Activated CD8-positive, alpha-beta memory T cell treated with anti-CD3 and anti-CD28 coated beads, Interleukin-2, amount 50 U/mL, for 1 hour (primary cell): ENCODE data around the gene PRR16.

ENCODE experiments used
- DNase-seq: peaks from one replicate; pipeline ENCODE4 v3.0.0-alpha.2; 2020; ENCODE audit errors: extremely low read depth

Gene PRR16

DNA sequence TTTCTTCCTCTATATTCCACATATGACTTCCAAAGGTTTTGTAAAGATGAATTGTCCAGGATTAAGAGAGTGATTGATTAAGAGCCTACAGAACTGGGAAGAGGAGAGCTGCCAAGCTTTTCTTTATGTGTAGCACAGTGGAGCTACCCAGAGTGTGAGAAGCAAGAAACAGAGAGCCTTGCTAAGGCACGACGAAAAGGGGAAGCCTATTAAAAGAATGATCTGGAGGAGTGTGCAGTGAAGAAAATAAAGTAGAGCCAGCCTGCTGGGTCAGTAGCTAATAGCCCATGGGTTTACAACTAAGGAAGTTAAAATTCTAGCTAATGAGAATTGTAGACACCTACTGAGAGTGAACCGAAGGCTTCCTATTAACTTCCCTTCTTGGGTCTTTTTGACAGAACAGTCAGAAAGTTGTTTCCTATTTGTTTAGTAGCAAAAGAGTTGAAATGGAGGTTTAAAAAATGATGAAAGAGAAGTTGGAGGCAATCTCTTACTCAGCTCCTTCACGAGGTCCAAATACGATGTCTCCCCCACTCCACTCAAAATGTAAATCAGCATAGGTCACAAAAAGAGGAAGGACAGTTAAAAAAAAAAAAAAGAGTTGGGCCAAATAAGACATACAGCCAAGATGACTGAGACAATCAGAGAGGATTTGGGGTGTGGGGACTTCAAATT, 957 bp upstream of the PRR16 start:
- DNase-seq, result no peak

DNA sequence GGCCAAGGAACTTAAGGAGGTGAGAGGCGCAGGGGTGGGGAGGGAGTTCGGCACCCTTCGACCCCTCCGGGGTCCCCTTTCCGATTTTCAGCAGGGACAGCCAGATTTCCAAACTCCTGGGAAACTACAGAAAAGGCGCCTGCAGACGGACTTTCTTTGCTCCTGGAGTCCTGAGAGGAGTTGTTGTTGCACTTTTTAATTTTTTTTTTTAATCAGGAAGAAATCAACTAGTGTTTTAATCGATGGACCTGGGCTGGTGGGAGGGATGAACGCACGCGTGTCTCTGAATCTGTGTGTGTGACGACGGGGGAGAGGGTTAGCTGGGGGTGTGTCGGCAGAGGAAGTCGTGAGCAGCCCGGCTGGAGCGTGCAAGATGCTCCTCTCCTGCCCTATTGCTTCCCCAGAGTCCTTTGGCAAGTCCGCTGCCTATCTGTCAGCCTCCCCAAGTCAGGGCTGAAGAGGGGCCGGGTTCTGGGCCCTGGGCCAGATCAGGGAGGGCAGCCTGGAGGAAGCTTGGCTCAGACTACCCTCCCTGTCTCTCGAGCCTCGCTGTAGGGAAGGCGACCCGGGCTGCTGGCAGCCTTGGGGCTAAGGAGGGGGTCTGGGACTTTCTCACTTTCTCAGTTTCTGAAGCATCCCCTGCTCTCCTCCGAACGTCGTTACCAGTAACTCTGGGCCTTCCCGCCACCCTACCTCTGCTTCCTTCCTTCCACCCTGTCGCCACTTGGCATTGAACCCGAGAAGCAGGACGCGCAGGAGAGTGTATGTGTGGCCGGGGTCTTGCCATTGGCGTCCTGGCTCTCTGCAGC, 731 bp downstream of the PRR16 start:
- no peak for DNase-seq

GRCh38 chr5:120465436-120465961, 1.4 kb downstream of the PRR16 start:
- DNase-seq, result no peak

DNA sequence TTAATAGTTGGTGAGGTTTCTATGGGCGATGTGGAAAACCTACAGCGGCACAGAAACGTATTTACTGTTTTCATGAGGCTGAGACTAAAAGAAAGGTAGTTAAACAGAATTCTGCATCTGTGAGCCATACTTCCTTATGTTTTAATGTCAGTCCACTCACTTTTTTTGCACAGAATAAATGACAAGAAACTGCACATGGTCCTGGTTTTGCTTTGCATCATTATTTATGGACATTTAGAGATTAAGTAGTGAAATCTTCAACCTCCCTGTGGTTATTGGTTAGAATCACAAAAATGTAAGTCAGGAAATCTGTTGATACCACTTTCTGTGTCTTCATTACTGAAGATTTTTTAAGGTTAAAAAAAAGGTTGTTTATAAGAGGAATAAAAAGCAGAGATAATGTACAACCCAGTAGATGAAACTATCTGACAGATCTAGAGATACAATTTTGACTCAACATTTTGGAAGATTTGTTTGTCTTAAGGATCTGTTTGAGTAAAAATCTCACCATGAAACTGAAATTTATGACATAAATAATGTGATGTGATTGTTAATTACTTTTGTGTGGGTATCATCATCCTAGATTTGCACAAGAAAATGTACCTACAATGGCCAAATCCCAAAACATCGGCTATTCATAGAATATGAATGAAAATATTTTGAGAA, 2.4 kb downstream of the PRR16 start:
- DNase-seq, result no peak

DNA sequence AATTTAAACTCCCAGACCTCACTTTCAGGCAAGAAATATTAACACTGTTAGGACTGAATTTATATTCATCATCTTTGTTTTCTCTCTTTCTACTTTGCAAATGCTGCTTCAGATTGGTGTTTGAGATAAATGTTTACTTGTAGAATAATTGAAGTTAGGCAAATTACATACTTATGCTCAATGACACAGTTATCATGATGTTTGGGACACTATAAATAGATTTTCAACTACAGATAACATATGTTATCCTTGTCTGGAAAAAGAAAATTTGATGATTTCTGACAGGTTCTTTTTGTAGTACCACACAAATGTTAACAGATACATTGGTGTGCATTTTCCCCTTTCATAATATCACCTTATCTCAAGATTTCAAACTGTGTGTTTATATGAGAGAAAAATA, 7.9 kb downstream of the PRR16 start:
- DNase-seq, result no peak

DNA sequence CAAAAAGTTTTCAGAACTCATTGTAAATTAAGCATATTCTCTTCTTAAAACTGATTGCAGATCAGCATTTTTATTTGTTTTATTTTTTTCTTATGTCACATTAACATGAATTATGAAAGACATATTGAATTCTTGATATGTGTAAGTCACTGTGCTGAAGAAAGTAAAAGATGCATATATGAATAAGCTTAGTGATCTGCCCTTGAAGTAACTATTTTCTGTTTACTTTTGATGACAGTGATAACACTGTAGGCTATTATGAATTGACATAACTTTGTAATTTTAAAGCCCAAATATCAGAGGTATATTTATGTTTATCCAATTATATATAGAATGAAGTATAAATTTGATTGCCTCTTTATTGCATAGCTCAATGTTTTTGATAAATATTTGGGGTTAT, 8.8 kb downstream of the PRR16 start:
- DNase-seq, result no peak

DNA sequence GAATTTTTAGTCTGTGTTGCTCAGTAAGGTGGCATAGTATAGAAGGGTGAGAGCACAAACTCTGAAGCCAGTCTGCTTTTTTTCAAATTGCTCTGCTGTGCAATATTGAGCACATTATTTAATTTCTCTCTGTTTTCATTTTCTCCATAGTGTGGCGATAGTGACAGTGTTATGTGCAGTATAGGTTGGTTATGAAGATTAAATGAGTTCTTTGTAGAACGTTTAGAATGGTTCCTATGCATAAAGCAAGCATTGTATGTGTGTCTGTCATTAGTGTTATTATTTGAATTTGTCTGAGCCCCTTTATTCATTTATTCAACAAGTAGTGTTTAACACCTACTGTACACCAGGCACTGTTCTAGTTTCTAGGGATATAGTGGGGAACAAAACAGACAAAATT, 9.2 kb downstream of the PRR16 start:
- DNase-seq, result no peak

- DNase-seq, result no peak
Measured at GRCh38 chr5:120476063-120476462, 12.0 kb downstream of the PRR16 start.

GRCh38 chr5:120479066-120479465, 15.0 kb downstream of the PRR16 start:
- DNase-seq, result no peak

DNA sequence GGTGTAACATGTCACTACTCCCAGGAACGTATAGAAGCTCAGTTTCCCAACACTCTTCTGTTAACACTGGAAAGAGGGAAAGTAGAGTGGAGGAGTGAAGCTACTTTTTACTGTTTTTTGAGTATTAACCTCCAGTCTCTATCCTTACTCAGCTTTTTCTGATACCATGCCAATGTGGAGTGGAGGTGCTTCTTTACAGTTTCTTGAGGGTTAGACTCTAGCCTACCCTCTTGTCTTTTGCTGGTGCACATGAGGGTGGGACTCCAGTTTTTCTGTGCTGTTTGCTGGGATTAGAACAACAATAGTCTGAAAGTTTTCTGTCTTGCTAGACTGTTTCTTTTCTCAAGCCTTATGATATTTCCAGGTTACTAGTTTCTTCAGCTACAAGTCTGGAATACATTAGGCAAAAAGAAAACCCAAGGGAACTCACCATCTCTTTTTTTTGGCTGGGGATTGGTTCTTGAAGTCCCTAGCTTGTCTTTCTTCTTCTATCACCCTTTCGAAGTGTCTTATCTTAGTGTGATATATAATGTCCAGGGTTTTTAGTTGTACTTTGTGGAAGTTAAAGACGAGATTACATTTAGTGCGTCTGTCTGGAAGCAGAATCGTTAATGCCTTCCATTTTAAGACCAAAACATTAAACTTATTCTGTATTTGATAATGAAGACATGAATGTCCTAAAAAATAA, 35.9 kb downstream of the PRR16 start:
- no peak for DNase-seq

DNA sequence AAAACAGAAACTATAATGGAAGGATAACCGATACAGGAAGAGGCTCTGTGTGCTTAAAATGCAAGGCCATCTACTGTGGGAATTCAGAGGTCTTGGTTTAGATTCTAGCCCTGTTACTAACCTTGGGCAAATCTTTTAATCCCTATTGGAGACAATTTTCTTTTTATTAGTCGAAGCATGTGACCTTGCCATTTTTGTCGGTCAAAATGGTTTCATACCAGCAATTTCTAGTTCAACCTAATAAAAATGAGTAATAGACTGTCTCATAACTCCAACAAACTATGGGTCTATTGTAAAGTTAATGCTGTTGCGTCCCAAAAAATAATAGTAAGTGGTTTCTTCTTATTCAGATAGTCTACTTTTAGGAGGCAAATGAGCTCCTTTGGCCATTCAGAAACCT, 38.4 kb downstream of the PRR16 start:
- no peak for DNase-seq

DNA sequence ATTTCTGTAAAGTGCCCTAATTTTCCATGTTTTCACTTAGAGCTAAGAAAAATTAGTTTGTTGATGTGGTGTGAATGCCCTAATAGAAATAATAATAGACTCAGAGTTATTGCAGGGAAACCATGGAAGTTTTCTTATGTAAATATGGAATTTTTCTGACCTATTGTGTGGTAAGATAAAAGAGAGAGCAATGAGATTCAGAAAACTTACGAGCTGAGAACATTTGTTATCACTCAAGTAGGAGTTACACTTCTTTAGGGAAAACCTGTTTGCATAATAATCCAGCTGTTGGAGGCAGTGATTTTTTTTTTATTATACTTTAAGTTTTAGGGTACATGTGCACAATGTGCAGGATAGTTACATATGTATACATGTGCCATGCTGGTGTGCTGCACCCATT, 39.2 kb downstream of the PRR16 start:
- DNase-seq, result no peak

GRCh38 chr5:120504057-120504456, 40.0 kb downstream of the PRR16 start:
- DNase-seq, result no peak

DNA sequence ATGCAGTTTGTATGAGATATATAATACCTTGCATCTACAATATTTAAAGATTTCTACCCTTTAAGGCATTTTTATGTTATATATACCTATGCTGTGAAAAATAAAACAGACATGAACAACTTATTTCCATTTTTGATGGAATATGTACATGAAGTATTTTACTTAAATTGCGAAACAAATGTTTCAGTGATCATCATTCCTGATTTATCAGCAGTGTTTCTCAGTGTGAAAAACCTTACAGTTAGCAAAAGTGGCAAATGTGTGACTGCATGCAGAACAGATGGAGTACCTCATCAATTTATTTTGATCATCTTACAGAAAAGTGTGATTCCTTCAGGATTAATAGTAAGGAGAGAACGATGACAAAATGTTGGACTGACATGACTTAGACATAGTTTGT, 43.1 kb downstream of the PRR16 start:
- no peak for DNase-seq

- DNase-seq, result no peak
Measured at GRCh38 chr5:120507800-120508463, 43.8 kb downstream of the PRR16 start.

GRCh38 chr5:120509053-120509452, 45.0 kb downstream of the PRR16 start:
- no peak for DNase-seq

GRCh38 chr5:120510098-120510637, 46.1 kb downstream of the PRR16 start:
- DNase-seq, result no peak

DNA sequence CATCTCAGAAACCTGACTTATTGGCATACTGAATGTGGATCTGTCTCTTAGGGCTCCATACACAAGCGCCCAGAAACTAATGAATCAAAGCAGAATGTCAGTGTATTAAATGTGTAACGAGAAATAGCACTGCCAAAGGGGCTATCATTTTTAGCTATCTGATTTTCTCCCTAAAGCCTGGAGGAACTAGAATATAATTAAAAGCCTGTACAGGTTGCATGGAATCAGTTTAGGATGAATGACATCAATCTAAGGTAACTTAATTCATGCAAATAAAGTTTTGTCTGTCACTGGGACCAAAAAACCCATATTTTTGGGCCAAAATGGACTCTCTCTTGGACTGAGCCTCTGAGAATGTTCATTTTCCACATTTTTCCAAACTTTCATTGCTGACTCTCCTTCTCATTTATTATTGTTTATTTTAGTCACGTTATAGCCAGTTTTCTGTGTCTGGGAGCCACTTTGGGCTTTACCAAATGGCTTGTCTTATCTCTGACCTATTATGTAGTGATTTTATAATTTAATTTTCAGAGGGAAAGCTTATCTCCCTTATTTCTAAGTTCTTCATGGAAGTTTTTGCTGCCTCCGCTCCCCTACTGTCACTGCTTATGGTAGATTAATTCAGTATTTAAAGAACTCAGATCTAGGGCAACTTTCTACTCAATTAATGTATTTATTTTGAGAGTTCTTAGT, 47.0 kb downstream of the PRR16 start:
- no peak for DNase-seq

DNA sequence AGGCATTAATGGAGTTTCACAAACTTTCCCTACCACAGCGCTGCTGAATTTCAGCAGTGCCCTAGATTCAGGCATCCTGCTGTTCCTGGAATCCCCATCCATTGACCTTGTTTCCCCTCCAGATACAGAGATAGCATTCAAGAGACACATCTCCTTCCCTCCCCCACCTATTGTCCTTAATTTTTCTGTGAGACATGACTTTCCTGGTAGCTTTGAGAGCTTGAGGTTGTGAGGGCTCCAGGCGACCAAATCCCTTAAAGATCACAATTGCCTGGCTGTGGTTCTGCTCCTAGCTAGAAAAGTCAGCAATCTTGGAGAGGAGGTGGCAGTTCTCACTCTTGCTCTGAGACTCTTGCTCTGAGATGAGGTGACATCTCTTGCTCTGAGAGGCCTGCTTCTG, 48.0 kb downstream of the PRR16 start:
- DNase-seq, result no peak

DNA sequence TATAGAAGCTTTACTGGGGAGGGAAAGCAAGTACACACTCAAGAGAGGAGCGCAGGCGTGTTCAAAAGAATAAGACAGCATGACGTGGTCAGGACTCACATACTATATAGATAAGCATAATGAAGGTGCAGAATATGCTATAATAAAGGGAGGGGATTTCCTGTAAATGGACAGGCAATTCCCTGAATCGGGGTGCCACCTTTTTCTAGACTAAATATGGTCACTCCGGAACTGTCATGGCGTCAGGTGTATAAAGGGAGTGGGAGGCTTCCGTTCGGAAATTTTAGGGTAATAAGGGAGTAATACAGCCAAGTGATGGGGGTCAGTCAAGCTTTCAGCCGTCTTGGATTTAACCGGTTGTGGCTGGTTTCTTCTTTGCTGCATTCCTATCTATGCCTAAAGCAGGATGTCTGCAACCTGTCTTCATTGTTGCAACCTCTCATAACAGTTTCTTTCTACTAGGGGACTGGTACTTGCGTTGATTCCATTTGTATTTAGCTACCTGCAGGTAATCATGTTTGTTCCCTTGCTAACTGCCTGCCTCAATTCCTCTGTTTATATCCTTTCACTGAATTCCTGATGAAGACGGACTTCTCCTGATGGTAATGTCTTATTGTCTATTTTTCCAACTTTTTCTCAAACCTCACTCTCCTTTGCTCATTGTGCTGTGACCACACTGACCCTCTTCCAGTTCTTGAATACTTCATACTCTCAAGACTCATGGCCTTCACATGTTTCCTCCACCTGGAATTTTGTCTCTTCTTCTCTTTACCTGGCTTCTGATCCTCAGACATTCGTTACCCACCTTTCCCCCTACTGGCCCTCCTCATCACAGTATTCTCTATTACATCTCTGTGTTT, 48.9 kb downstream of the PRR16 start:
- DNase-seq, result no peak
